ENCODE measurements around the gene MLIP.
"Not testable (repeated sequence)": the region's sequence is repeated elsewhere in the genome, so short reads cannot be mapped to it uniquely, and the experiment has no call there.

MLIP gene, protein sequence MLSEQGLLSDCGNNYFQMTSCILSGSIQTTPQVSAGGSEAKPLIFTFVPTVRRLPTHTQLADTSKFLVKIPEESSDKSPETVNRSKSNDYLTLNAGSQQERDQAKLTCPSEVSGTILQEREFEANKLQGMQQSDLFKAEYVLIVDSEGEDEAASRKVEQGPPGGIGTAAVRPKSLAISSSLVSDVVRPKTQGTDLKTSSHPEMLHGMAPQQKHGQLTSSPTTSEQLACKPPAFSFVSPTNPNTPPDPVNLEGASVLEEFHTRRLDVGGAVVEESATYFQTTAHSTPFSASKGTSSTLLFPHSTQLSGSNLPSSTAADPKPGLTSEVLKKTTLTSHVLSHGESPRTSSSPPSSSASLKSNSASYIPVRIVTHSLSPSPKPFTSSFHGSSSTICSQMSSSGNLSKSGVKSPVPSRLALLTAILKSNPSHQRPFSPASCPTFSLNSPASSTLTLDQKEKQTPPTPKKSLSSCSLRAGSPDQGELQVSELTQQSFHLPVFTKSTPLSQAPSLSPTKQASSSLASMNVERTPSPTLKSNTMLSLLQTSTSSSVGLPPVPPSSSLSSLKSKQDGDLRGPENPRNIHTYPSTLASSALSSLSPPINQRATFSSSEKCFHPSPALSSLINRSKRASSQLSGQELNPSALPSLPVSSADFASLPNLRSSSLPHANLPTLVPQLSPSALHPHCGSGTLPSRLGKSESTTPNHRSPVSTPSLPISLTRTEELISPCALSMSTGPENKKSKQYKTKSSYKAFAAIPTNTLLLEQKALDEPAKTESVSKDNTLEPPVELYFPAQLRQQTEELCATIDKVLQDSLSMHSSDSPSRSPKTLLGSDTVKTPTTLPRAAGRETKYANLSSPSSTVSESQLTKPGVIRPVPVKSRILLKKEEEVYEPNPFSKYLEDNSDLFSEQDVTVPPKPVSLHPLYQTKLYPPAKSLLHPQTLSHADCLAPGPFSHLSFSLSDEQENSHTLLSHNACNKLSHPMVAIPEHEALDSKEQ

DNA sequence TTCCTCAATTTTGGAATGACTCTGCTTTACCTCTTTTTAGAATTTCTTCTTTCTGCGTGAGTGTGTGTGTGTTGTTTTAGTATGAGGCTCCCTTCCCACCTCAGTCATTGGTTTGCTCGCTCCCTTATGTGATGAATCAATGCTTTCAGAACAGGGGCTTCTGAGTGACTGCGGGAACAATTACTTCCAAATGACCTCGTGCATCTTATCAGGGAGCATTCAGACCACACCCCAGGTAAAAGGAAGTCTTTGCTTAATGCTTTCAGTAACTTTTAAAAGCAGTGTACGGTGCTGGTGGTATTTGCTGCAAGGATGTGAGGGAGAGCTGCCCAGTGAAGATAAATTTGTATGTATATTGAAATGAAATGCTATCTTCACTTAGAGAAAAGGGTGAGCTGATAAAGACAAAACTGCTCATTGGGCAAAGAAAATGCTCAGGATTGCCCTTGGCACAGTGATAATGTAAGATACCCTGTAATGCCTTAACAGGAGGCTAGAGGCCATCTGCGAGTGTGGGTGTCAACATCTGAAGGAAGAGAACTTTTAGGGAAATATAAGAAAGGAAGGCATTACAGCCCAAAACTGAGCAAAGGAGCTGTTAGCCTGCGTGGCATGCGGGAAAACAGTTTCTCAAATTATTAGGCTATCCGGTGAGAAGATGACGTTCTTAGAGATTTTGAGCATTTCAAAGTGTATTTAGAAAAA, at the start of gene MLIP:
Gene MLIP (plus strand): TSS at position 103 of the 705 bp plus-strand sequence. CDS start 37 bp downstream, at position 140.
- no peak for DNase-seq

DNA sequence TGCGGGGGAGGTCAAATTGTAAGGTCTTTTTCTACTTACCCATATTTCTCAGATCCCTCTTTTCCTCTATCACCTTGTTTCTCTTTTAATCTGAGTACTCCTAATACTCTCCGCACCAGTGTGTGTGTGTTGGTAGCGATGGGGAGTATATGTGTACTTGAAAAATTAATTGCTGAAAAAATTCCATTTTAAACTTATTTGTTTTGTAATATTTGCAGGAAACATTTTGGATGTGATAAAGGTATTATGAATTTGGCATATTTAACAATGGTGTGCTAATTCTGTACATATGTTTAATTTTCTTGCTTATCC, 48.1 kb upstream of the MLIP start:
- no peak for DNase-seq

DNA sequence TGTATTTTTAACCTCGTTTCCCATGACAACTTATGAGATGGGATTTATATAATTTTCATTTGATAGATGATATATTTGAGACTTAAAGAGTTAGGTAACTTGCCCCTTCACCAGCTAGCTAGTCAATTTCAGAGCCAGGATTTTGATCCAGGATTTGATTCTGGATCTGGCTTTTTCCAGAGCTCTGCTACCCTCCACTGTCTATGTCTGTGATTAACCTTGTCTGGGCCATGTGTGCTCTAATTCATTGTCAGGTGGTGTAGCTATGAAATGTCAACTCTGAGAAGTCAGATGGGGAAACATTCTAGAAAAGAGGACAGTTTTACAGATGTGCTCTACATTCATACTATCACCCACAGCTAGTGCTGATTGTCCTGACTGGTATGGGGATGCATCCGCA, 42.5 kb upstream of the MLIP start:
- DNase-seq, result no peak

DNA sequence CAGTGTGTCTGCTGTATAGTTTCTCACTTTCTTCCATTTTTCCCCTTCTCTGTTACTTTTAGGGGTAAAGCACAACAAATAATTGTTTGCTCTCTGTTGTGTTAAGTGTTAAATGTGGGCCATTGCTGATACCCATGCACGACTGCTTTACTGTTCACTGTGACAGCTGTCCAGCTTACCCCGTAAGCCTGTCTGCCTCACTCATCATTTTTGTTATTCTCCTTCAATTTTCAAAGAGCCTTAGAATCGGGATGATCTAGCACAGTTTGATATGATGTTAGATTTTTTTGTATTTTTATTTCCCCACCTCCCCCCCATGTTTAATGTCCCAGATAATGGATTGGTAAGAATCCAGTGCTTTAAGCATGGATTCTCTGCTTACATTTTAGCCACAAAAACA, 41.2 kb upstream of the MLIP start:
- no peak for DNase-seq

DNA sequence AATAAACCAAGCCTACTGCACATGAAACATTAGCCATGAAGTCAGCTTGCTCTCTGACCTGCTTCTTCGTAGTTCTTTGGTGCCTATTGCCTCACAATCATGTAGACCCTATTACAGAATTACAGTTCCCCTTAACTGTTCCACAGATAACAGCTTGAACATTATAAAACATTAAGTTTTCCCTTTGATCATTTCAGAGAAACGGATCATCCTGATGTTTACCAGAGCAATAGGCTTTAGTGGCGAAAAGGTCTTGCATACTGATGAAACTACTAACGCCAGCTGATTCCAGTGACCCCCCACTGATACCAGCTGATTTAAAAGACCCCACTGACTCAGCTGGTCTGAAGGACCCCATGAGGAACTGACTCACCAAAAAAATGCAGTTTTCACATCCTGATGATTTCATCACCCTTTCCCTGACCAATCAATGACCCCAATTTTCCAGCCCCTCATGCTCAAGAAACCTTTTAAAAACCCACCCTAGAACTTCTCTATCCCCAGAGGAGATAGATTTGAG, 39.4 kb upstream of the MLIP start:
- DNase-seq, result no peak

DNA sequence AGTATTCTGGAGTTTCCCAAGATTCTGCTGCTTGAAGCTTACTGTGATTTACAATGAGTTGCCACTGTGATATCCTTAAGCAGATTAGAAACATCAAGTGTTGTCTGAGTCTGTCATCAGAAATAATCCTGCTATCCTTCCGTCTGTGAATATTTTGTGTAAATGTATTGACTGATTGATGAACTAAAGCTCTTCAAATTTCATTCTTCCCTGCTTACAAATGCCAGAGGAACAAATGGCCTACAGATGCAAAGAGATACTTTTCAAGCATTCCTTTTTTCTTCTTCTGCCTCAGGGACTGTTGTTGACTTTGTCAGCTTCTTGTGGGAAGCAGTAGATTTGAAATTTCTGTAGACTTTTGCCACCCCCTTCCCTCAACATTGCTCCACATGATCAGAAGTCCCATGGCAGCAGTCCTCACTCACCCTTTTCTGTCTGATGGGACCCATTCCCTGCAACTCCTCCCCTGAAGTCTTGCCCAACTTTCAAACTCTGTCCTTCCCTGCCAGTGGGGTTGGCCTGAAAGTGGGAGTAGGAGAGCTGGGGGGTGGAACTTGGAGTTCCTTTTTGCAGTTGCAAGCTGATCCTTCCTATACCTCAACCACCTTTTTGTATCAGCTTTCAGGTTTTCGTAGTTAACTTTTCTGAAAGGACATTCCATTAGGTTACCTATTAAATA, 38.5 kb upstream of the MLIP start:
- DNase-seq, result no peak

DNA sequence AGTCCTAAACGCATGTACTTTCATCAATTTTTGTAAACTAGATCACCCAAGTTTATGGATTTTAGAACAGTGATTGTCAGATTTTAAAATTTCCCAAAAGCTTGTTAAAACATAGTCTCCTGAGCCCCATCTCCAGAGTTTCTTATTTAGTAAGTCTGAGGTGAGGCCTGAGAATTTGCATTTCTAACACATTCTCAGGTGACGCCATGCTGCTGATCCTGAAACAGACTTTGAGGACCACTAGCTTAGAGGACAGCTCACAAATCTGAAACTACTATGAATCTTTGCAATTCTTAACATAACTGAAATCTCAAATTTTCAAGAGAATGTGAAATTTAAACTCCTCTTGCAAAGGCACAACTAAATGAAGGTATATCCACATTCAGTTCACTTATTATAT, 37.8 kb upstream of the MLIP start:
- DNase-seq, result no peak

DNA sequence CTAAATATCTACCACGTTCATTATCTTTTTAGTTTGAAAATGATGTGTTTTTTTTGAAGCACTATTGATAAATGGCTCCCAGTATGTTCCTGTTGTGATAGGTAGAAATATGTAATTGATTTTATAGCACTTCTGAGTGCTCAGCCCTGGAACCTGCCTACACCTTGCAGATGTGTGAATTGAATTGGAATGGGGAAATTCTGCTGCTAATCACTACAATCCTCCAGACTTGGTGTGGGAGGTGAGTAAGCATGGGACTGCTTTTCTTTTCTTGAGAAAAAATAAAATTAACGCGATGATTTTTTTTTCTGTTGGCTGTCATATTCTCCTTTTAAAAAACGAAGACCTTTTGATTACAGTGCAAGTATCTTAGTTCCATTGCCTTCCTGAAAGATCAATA, 37.1 kb upstream of the MLIP start:
- no peak for DNase-seq

DNA sequence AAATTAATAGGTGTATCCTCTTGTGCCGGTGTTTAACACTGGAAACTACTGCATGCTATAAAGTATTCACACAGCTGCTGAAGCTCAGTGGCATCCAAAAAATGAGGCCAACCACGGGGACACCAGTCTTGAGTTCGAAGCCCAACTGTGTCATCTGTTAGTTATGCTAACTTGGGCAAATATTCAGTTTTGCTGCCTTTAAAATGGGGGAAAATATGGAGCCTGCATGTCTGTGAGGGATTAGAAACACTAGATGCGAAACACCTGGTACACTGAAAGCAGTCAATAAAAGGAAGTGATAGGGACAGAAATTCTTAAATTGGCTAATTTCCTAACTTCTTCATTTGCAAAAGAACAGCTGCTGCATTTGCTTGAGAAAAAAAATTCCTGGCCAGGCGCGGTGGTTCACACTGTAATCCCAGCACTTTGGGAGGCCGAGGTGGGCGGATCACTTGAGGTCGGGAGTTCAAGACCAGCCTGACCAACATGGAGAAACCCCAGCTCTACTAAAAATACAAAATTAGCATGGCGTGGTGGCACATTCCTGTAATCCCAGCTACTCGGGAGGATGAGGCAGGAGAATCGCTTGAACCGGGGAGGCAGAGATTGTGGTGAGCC, 36.6 kb upstream of the MLIP start:
- DNase-seq, result no peak

DNA sequence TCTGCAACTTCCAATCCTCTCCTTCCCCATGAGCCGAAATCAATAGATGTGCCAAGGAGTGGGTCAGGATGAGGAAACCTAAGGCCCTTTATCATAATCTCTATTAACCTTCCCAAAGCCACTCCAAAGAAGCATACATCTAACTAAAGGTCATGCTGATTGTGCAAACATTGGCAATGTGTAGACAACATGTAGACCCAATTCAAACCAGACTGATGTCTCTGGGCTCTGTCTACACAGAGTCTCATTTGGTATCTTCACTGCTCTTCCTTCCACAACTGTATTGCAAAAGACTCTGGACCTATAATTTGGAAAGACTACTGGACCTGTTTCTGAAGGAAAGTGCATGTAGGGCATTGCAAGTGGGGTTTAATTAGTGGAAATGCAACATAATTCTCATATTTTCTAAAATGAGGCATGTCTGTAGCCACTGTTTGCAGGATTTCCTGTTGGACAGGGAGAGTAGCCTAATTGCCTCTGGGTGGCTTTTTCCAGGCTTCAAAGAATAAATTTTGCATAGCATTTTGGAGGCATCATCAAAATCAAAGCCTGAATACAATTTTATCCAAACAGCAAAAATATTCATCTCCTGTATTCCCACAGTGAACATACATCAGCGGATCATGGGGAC, 35.0 kb upstream of the MLIP start:
- no peak for DNase-seq

DNA sequence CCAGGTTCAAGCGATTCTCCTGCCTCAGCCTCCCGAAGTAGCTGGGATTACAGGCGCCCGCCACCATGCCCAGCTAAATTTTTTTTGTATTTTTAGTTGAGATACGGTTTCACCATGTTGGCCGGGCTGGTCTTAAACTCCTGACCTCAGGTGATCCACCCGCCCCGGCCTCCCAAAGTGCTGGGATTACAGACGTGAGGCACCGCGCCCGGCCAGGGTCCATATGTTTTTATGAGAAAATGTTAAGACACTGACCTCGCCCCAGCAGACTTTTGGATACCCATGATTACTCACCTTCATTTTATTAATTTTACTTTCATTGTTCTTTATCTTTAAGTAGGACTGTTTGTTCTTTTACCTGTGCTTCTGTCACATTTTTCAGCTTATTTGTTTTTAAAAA, 29.7 kb upstream of the MLIP start:
- DNase-seq, result not testable (repeated sequence)

DNA sequence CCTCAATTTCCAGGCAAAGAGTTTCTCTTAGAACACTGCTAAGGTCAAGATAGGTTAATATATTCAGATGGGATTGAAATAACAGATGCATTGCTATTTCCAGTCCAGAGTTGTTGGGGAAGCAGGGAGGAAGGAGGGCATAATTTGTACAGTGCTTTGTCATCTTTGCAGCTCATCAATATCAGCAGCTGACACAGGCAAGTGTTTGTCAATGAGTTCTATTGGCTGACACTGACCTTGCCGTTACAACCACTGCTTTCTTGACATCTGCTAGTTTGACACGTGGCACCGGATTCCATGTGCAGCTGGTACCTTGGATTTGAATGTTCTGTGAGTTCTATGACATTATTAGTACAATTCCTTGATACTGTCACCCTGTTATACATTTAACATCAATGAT, 28.0 kb upstream of the MLIP start:
- DNase-seq, result no peak

DNA sequence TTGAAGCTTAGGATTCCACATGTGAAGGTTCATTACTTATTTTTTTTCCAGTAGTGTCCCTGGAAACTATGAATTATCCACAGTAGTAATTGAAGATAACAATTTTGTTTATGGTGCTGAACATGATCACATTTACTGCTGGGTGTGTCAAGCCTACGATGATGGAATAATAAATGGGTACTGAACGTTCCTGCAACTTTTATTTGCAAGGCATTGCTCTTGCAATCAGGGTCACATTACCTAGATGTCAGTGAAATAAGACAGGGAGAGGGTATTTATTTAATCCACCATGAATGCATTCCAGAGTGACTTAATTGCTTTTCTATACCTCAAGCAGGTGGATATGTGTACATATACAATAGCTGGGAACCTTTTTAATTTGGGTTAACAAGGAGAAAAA, 27.0 kb upstream of the MLIP start:
- no peak for DNase-seq

DNA sequence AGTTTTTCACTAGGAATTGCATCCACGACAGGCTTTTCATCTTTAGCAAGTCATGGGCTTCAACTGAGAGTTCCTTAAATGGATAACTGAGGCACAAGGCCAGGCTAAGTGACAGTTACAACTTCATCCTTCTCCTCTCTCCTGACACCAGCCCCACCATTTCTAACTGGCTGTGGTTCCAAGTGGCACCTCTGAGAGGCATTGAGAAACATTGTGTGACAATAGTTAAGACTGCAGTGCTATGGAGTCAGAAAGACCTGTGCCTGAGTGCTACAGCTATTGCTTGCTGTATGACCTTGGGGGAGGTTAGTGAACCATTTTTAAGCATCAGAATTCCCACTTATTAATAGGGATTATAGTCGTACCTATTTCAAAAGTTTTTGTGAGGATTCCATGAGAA, 26.2 kb upstream of the MLIP start:
- no peak for DNase-seq

DNA sequence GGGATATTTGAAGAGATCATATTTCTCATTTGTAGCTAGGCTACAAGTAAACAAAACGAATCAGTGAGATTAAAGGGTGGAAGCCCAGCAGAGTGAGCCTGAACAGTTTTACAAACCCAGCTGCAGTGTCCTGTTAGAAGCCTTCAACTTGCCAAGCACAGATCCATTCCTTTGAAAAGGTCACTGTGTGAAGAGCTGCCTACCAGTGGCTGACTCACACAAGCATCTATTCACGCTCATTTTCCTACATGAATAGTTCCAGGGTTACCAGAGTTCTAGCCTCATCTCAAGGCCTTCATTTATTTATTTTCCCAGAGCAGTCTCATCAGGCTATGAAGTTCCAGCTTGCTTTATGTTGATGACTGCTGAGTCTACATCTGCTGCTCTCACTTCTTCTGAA, 25.7 kb upstream of the MLIP start:
- DNase-seq, result no peak

DNA sequence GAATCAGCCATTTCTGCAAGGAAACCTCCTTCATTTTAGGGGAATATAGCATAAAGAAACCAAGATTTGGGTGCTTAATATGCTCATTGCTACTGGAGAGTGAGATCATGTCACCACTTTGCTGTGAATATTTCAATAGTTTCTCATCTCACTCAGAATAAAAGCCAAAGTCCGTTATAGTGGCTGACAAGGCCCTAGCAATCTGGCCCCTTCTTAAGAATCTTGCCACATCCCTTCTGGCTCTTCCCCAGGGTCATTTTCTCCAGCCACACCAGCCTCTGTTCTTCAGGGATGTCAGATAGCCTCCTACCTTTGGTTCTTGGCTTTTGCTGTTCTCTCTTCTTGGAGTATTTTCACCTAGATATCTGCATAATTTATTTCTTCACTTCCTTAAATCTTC, 24.8 kb upstream of the MLIP start:
- DNase-seq, result no peak

DNA sequence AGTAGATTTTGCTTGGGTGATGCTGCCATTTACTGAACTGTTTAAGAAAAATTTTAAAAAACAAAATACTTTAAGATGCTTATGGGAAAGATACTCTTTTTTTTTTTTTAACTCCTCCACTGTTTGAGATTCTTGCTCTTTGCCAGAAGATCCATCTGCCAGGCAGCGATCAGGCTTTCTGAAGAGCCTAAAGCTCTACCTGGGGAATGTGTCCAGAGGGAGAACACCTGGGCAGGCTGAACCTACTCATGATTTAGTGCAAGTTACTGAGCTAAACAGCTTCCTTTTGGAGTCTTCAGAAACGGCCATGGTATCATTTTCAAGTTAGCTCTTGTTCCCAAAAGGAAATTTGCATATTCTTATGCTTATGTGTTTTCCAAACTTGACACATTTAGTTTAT, 23.5 kb upstream of the MLIP start:
- no peak for DNase-seq

DNA sequence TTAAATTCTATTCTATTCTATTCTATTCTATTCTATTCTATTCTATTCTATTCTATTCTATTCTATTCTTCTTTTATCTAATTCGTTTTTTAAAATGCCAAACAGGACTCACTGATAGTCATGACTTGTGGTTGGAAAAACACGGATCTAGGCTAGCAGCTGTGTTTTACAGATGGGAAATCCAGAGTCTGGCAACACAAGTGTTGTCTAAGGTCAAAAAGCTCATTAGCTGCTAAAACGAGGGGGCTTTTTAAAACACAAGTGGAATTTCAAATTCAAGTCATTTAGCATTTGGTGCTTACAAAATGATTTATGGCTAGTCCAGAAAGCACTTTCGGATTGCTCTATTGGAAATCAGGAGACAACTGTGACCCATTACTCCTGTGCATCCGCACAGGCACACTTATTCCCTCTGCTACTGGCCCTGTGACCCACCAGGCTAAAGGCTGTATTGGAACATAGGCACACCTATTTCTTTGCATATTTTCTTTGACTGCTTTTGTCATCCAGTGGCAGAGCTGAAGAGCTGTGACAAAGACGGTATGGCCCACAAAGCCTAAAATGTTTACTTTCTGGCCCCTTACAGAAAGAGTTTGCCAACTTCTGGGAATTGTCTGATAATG, 17.8 kb upstream of the MLIP start:
- DNase-seq, result no peak

DNA sequence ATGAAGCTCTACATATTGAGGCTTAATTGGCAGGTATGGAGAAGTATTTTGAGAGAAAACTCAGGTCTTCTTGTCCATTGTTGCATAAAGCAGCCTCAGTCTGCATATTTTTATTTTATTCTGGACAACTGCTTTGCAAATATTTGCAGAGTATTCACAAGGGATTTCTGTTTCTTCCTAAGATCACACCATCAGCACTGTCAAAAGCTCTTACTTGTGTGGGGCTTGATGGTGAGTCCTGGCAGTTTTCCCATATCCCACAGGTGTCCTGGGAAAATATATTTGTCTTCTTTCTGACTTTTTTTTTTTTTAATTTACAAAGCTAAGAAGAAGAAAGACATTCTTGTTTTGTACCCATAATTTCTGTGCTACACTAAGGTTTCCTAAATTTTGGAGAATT, 16.9 kb upstream of the MLIP start:
- DNase-seq, result no peak

DNA sequence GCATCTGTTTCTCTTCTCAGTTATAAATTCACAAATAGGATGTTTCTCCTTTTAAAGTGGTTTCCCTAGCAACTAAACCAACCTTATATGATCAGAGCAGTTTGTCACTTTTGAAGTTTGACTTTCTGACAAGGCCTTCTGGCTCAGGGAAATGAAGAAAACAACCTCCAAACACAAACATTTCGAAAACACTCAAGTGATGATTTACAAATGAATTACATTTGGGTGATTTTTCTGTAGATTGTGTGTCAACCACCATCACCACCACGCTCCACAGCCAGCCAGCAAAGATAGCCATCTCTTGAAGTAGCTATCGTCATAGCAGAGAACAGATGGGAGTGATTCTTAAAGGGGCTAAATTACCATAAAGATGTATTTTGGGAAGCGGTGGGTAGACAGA, 16.5 kb upstream of the MLIP start:
- no peak for DNase-seq

DNA sequence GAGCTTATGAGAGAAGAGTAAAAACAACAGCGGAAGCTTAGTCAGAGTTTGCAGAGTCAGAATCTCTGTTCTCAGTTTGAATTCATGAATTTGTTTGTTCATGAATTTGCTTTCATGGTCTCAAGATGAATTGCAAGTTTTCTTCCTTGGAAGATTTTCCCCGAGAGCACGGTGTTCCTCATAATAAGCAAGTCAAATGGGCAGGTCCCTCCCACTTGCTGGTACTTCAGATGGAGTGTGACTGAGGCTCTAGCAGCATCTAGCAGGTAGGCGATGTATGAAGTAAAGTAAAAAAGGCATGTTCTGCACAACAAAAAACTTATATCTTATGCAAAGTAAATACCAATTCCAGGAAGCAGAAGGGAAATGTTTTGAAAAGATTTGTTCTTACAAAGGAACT, 15.5 kb upstream of the MLIP start:
- no peak for DNase-seq

Measured in NCI-H187 treated with DMSO at 0.1 percent for 48 hours (cell line).